GM12878 (cell line): Measurements from ENCODE around the gene KIRREL3. TPM values are rescaled to one million over a fixed set of nuclear protein-coding genes. Genes with fewer than 3 reads are reported as not detected.

Source experiments
- ATAC-seq: fragments of 200-7000 bp; cut with Tn5 transposase; 3 replicates; pipeline ENCODE4 v1.9.1; 2020; ENCODE audit warnings: mild to moderate bottlenecking, moderate library complexity
- BruUV-seq: library from RNA; stranded (reverse); fragments of 400-500 nt; replicated peaks from 2 replicates; lab custom pipeline; 2021; lab: Mats Ljungman, UMichigan
- CTCF ChIA-PET: fragments of 300-600 bp; sonication (Branson Sonifier 250); formaldehyde crosslinking; extraction: SDS; loops from one replicate; lab custom pipeline; 2021; ENCODE audit warnings: inconsistent platforms; lab: Yijun Ruan, JAX
- POLR2A ChIA-PET: fragments of 350-600 bp; formaldehyde crosslinking; extraction: SDS; loops from one replicate; lab custom pipeline; 2021; ENCODE audit warnings: inconsistent platforms; lab: Charles Lee
- RAD21 ChIA-PET: fragments of 300-600 bp; sonication (Branson Sonifier 250); formaldehyde crosslinking; loops from one replicate; lab custom pipeline; 2023; ENCODE audit warnings: antibody characterized with exemption; ENCODE audit not compliant: unreplicated experiment; lab: Charles Lee
- SMC1A ChIA-PET: fragments of 300-600 bp; sonication (Branson Sonifier 250); formaldehyde crosslinking; loops from one replicate; lab custom pipeline; 2023; ENCODE audit not compliant: unreplicated experiment, uncharacterized antibody; lab: Charles Lee
- DNase-seq: peaks from one replicate; pipeline ENCODE4 v3.0.0-alpha.2; 2011; ENCODE audit warnings: low read depth, low spot score
- FAIRE-seq: peaks from 3 replicates; lab custom pipeline; 2011; peaks lifted over from hg19 to GRCh38; lab: Jason Lieb, UNC
- H2AFZ ChIP-seq: 2 replicates; pipeline ENCODE4 v1.6.0; 2011; ENCODE audit warnings: low read depth, low read length, control low read depth; ENCODE audit not compliant: control insufficient read depth
- H3K27ac ChIP-seq: 2 replicates; pipeline ENCODE4 v1.5.1; 2011; ENCODE audit warnings: control low read depth; ENCODE audit not compliant: control insufficient read depth, insufficient read depth
- H3K27me3 ChIP-seq, 2 experiments: replicated peaks in 1 of 2; 2 replicates each; pipeline versions ENCODE4 v1.6.0 to v1.6.1; 2011; ENCODE audit warnings: low read length in 1 of 2; ENCODE audit not compliant: control insufficient read depth in 2 of 2, insufficient read depth in 2 of 2
- H3K36me3 ChIP-seq, 2 experiments: 2 replicates each; pipeline ENCODE4 v1.5.1; 2011; ENCODE audit warnings: low read length in 1 of 2; ENCODE audit not compliant: control insufficient read depth in 2 of 2, insufficient read depth in 2 of 2
- H3K4me1 ChIP-seq: 2 replicates; pipeline ENCODE4 v1.6.1; 2011; ENCODE audit warnings: mild to moderate bottlenecking, low read length, moderate library complexity, mixed read lengths; ENCODE audit not compliant: control insufficient read depth, insufficient read depth
- H3K4me2 ChIP-seq: 2 replicates; pipeline ENCODE4 v1.6.0; 2011; ENCODE audit warnings: control low read depth; ENCODE audit not compliant: control insufficient read depth, insufficient read depth
- H3K4me3 ChIP-seq: fragments of 200-600 bp; sonication (generic); 2 replicates; pipeline ENCODE4 v1.5.1; 2016
- H3K79me2 ChIP-seq: 2 replicates; pipeline ENCODE4 v1.6.0; 2011; ENCODE audit warnings: low read length; ENCODE audit not compliant: control insufficient read depth, insufficient read depth
- H3K9ac ChIP-seq: 2 replicates; pipeline ENCODE4 v1.8.0; 2011; ENCODE audit warnings: low read length, control low read depth, mixed read lengths; ENCODE audit not compliant: control insufficient read depth, insufficient read depth
- H3K9me3 ChIP-seq: replicated peaks from 3 replicates; pipeline ENCODE4 v1.5.1; 2011; ENCODE audit warnings: mild to moderate bottlenecking, low read length; ENCODE audit not compliant: control insufficient read depth, insufficient read depth
- H4K20me1 ChIP-seq: 2 replicates; pipeline ENCODE4 v1.6.0; 2011; ENCODE audit not compliant: control insufficient read depth, insufficient read depth
- E4F1 ChIP-seq: fragments of 450-650 bp; IDR thresholded peaks from 2 replicates; pipeline ENCODE4 v1.6.1; 2018; ENCODE audit warnings: borderline replicate concordance, mild to moderate bottlenecking; ENCODE audit not compliant: partially characterized antibody
- MTA2 ChIP-seq: fragments of 450-650 bp; IDR thresholded peaks from 2 replicates; pipeline ENCODE4 v1.6.1; 2016; ENCODE audit warnings: low read depth, mild to moderate bottlenecking, moderate library complexity
- MYB ChIP-seq: fragments of 150-350 bp; IDR thresholded peaks from 2 replicates; pipeline ENCODE4 v1.6.1; 2014; ENCODE audit warnings: mild to moderate bottlenecking, low read depth, low read length, borderline replicate concordance
- MYC ChIP-seq: IDR thresholded peaks from 2 replicates; pipeline ENCODE4 v1.6.1; 2011; ENCODE audit warnings: mild to moderate bottlenecking, low read length, moderate library complexity, inconsistent platforms; ENCODE audit not compliant: insufficient read depth, insufficient replicate concordance, insufficient read length, severe bottlenecking
- PAX8 ChIP-seq: fragments of 450-650 bp; IDR thresholded peaks from 2 replicates; pipeline ENCODE4 v1.6.1; 2017; ENCODE audit warnings: mild to moderate bottlenecking, moderate library complexity
- SRF ChIP-seq, 2 experiments: IDR thresholded peaks; 2 replicates each; pipeline ENCODE4 v1.6.1; 2011; ENCODE audit warnings: low read depth in 2 of 2, low read length in 2 of 2, mild to moderate bottlenecking in 1 of 2, moderate library complexity in 1 of 2
- WGBS: methylation state at CpG from one replicate; pipeline ENCODE4 v1.1.6; 2016; ENCODE audit warnings: low lambda C conversion rate; ENCODE audit not compliant: insufficient replicate concordance, insufficient coverage; ENCODE audit errors: missing lambda C conversion rate; 5-methylcytosine and 5-hydroxymethylcytosine counted together
- in situ Hi-C: fragments of 300-500 bp; cut with MboI; formaldehyde crosslinking; loops from 9 replicates; pipeline ENCODE4 v1.14.3; 2018; ENCODE audit warnings: mixed read lengths
- intact Hi-C: fragments of 100-400 bp; cut with micrococcal nuclease; formaldehyde crosslinking; loops from one replicate; pipeline ENCODE4 v1.14.2; 2022; ENCODE audit not compliant: unreplicated experiment
- polyA plus RNA-seq, 11 experiments: library from polyadenylated mRNA; depleted of rRNA in 4 of 11; unstranded in 6 of 11; stranded (reverse) in 5 of 11; fragments of >200 nt; fragmentation: Nextera tagmentation in 4 of 11; fragmentation: Illumina TruSeq in 1 of 11; extraction: Ambion mirVana in 4 of 11; extraction: Trizol in 1 of 11; gene quantifications; 1 replicate in 1 of 11; 2 replicates in 10 of 11; pipeline versions ENCODE4 v1.2.1 to v1.2.3, GENCODE V29; 2011 to 2016; ENCODE audit warnings: inconsistent platforms in 2 of 11, missing spikeins in 2 of 11, low read depth in 1 of 11
- total RNA-seq, 4 experiments: library from RNA; depleted of rRNA in 3 of 4; stranded (reverse); fragments of >200 nt in 3 of 4; fragmentation: Illumina TruSeq in 1 of 4; extraction: Trizol in 1 of 4; gene quantifications; 2 replicates each; pipeline versions ENCODE4 v1.2.1 to v1.2.3, GENCODE V29; 2013 to 2021
- TF ChIP-seq, protein P1 (sequence below): fragments of 450-650 bp; IDR thresholded peaks from 2 replicates; pipeline ENCODE4 v1.6.1; 2016; ENCODE audit warnings: mild to moderate bottlenecking
- TF ChIP-seq, protein P2 (sequence below): IDR thresholded peaks from 2 replicates; pipeline ENCODE4 v1.6.1; 2012; ENCODE audit warnings: low read depth, low read length, improper control_type of control experiment

Gene KIRREL3
- total and polyA plus RNA-seq, 10 of the 15 experiments (the other 5 are each of a cell fraction or from before 2014, with no cell fraction given) = under 0.01 TPM; not detected in 9

DNA sequence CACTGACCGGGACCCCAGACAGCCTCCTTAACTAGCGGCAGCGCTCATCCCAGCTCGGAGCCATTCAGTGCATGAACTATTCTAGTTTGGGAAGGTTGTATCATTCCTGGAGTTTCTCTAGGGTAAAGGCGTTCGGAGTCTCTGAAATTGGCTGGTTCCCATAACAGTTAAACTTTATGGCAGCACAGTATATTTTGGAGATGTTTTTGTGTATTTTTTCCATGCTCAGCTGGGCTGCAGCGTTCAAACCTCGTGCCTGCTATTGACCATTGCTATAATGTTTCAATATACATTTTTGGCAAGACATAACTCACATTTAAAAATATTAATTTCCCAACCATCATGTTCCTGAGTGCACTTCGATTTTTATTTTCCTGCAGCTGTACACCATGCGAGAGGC, 475.4 kb downstream of the KIRREL3 start (continued):
- TF ChIP-seq MYB (no peak), E4F1 (no peak), MTA2 (no peak)
- TF ChIP-seq, protein P1, sequence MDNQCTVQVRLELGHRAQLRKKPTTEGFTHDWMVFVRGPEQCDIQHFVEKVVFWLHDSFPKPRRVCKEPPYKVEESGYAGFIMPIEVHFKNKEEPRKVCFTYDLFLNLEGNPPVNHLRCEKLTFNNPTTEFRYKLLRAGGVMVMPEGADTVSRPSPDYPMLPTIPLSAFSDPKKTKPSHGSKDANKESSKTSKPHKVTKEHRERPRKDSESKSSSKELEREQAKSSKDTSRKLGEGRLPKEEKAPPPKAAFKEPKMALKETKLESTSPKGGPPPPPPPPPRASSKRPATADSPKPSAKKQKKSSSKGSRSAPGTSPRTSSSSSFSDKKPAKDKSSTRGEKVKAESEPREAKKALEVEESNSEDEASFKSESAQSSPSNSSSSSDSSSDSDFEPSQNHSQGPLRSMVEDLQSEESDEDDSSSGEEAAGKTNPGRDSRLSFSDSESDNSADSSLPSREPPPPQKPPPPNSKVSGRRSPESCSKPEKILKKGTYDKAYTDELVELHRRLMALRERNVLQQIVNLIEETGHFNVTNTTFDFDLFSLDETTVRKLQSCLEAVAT = no peak

DNA sequence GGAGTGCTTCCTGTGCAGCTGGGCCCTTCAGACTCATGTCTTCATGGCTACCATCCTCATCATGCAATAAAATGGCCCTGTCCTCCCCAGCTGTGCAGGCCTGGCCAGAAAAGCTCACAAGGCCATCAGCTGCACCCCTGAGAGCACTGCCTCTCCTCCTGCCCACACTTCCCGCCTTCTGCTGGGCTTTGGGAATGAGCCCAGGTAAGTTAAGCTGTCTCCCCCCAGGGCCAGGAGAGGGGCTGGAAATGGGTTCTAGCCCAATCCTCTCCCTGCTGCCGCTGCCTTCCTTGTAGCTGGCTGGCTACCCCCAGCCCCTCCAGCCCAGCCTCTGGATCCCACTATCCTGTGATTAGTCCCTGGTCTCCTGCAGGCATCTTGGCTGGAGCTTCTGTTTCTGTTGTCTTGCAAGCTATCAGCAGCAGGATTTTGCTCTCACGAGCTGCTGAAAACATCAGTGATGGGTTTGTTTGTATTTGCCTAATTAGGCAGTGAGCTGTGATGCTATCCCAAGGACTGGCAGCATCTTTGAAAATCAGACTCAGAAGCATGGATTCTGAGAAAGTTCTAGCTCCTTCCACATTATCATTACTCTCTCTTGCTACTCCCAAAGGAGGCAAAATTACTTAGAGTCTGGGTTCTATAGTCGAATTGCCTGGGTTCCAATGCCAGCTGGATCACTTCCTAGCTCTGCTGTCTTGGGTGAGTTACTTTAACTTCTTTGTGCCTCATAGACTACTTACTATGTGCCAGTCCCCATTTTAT, 476.9 kb downstream of the KIRREL3 start:
- H3K27ac ChIP-seq = no peak overlapping the region
- no peak overlapping the region for H3K4me2 ChIP-seq
- H3K27me3 ChIP-seq = peaks cover 3% of the 10 kb centered on the region in 2 experiments
- no peak overlapping the region for H2AFZ ChIP-seq
- no peaks in the 10 kb centered on the region for H3K79me2 ChIP-seq
- TF ChIP-seq MYC (no peak), SRF (IDR thresholded peaks at IDR 0.05; ENCODE audit: low read depth in 2 of 2, low read length in 2 of 2) (no peak), PAX8 (no peak)
- TF ChIP-seq, protein P2, sequence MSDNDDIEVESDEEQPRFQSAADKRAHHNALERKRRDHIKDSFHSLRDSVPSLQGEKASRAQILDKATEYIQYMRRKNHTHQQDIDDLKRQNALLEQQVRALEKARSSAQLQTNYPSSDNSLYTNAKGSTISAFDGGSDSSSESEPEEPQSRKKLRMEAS = no peak
- CTCF ChIA-PET = interaction anchor here (1.3 to 1.5 kb wide), 2 partner anchors 22 to 43 kb away, joined by 4 read pairs; no protein-coding TSS in a partner anchor
- 4% methylated on average over 4 of the region's 4 CpGs for WGBS
- no TSS peak for BruUV-seq
- SMC1A ChIA-PET = no interaction called here
- no peaks in the 10 kb centered on the region for H3K4me1 ChIP-seq
- in situ Hi-C loops = no loop called here
- RAD21 ChIA-PET = no interaction called here
- FAIRE-seq (no peak), DNase-seq (no peak), ATAC-seq (no peak)
- H3K9me3 ChIP-seq = no peaks in the 10 kb centered on the region
- no peak overlapping the region for H3K9ac ChIP-seq
- no peaks in the 10 kb centered on the region for H4K20me1 ChIP-seq
- POLR2A ChIA-PET = no interaction called here
- intact Hi-C loops = no loop called here
- H3K36me3 ChIP-seq = no peaks in the 10 kb centered on the region
- H3K4me3 ChIP-seq = no peak overlapping the region
